Uterus (tissue), 4 donors: ENCODE measurements around the gene PRR13. TPM values are rescaled to one million over a fixed set of nuclear protein-coding genes. Genes with fewer than 3 reads are reported as not detected.
"Not testable (repeated sequence)": the region's sequence is repeated elsewhere in the genome, so short reads cannot be mapped to it uniquely, and the experiment has no call there.

Experiments
- DNase-seq, 2 donors: peaks; one replicate each; pipeline ENCODE4 v3.0.0-alpha.2; 2019 to 2020
- H3K27ac ChIP-seq, 2 donors: fragments of 200-600 bp; sonication (generic); 1 replicate in 1 of 2; 2 replicates in 1 of 2; pipeline ENCODE4 v1.5.1; 2016 to 2018
- H3K27me3 ChIP-seq, 2 donors: fragments of 200-600 bp; sonication (generic); one replicate each; pipeline ENCODE4 v1.5.1; 2018 to 2019; ENCODE audit warnings: control low read depth in 1 of 2
- H3K36me3 ChIP-seq, 2 donors: fragments of 200-600 bp; sonication (generic); one replicate each; pipeline ENCODE4 v1.5.1; 2019; ENCODE audit warnings: control low read depth in 1 of 2
- H3K4me1 ChIP-seq, 2 donors: fragments of 200-600 bp; sonication (generic); one replicate each; pipeline ENCODE4 v1.5.1; 2018 to 2019; ENCODE audit warnings: control low read depth in 1 of 2
- H3K4me3 ChIP-seq, 2 donors: fragments of 200-600 bp; sonication (generic); 1 replicate in 1 of 2; 2 replicates in 1 of 2; pipeline ENCODE4 v1.5.1; 2018 to 2019; ENCODE audit warnings: mild to moderate bottlenecking in 1 of 2
- H3K9me3 ChIP-seq, 2 donors: fragments of 200-600 bp; sonication (generic); one replicate each; pipeline ENCODE4 v1.5.1; 2019; ENCODE audit warnings: control low read depth in 1 of 2
- POLR2A ChIP-seq, 2 donors: fragments of 450-650 bp; IDR thresholded peaks; one replicate each; pipeline ENCODE4 v1.6.1; 2016; ENCODE audit warnings: antibody characterized with exemption in 2 of 2, mild to moderate bottlenecking in 1 of 2, moderate library complexity in 1 of 2
- intact Hi-C: fragments of 100-400 bp; cut with DNase I; formaldehyde crosslinking; loops from one replicate; pipeline ENCODE4 v1.15.1; 2023; ENCODE audit warnings: low total_unique reads
- total RNA-seq, 4 donors: library from RNA; depleted of rRNA in 3 of 4; stranded (reverse); fragments of >200 nt in 3 of 4; gene quantifications; one replicate each; pipeline versions ENCODE4 v1.1.0 to v1.2.4, GENCODE V29; 2014 to 2023
- TF ChIP-seq, protein P1 (sequence below), 4 experiments: fragments of 200-600 bp in 2 of 4; fragments of 450-650 bp in 2 of 4; sonication (generic) in 2 of 4; IDR thresholded peaks; one replicate each; pipeline ENCODE4 v1.5.1; 2016 to 2019; ENCODE audit warnings: antibody characterized with exemption in 4 of 4, mild to moderate bottlenecking in 2 of 4, moderate library complexity in 1 of 4
- donor health status: DM: yes; HTN: yes; CAD: no.

The PRR13 gene
- total RNA-seq, 4 donors from 2014 or later = 2.6 to 88.2 (median 20.1) TPM

- H3K36me3 ChIP-seq = no peaks in the 10 kb centered on the region
- no peaks in the 10 kb centered on the region for H3K27me3 ChIP-seq
- no peak overlapping the region for H3K4me3 ChIP-seq
- intact Hi-C loops = no loop called here
- H3K4me1 ChIP-seq = no peaks in the 10 kb centered on the region
- TF ChIP-seq POLR2A (IDR thresholded peaks at IDR 0.05) = no peak
- TF ChIP-seq, protein P1, sequence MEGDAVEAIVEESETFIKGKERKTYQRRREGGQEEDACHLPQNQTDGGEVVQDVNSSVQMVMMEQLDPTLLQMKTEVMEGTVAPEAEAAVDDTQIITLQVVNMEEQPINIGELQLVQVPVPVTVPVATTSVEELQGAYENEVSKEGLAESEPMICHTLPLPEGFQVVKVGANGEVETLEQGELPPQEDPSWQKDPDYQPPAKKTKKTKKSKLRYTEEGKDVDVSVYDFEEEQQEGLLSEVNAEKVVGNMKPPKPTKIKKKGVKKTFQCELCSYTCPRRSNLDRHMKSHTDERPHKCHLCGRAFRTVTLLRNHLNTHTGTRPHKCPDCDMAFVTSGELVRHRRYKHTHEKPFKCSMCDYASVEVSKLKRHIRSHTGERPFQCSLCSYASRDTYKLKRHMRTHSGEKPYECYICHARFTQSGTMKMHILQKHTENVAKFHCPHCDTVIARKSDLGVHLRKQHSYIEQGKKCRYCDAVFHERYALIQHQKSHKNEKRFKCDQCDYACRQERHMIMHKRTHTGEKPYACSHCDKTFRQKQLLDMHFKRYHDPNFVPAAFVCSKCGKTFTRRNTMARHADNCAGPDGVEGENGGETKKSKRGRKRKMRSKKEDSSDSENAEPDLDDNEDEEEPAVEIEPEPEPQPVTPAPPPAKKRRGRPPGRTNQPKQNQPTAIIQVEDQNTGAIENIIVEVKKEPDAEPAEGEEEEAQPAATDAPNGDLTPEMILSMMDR (IDR thresholded peaks at IDR 0.05) = no peak
- H3K27ac ChIP-seq = no peak overlapping the region
- DNase-seq = no peak
- no peaks in the 10 kb centered on the region for H3K9me3 ChIP-seq
Measured at GRCh38 chr12:53428741-53429140, 12.8 kb upstream of the PRR13 start.

DNA sequence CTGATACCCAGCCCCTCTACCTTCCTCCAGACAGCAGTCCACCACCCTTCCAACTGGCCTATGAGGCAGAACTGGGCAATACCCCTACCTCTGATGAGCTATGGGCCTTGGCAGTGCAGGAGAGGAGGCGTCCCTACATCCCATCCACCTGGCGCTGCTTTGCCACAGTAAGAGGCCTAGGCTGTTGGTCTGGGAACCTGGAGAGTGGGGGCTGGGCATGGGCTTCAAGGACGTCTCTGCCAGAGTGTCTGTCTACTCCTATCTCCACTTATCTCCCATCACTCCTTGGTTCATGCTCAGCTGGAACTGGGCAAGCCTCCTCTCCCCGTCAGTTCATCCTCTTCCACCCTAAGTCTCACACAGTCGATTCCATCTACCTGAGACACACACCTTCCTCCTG is 11.4 kb upstream of the PRR13 start:
- no peaks in the 10 kb centered on the region for H3K36me3 ChIP-seq
- TF ChIP-seq, protein P1 (IDR thresholded peaks at IDR 0.05) = no peak
- TF ChIP-seq POLR2A (IDR thresholded peaks at IDR 0.05) = no peak
- DNase-seq = no peak

GRCh38 chr12:53431187-53431586 is 10.3 kb upstream of the PRR13 start:
- Histone ChIP-seq H3K27ac (no peak overlapping the region), H3K9me3 (no peaks in the 10 kb centered on the region), H3K36me3 (no peaks in the 10 kb centered on the region), H3K27me3 (no peaks in the 10 kb centered on the region), H3K4me1 (no peaks in the 10 kb centered on the region), H3K4me3 (no peak overlapping the region)
- TF ChIP-seq, protein P1 (IDR thresholded peaks at IDR 0.05) = no peak
- TF ChIP-seq POLR2A (IDR thresholded peaks at IDR 0.05) = no peak
- intact Hi-C loops = no loop called here
- DNase-seq = no peak

More for the DNA sequence above, 11.4 kb upstream of the PRR13 start:
- Histone ChIP-seq H3K4me3 (no peak overlapping the region), H3K27ac (no peak overlapping the region), H3K27me3 (no peaks in the 10 kb centered on the region), H3K4me1 (no peaks in the 10 kb centered on the region), H3K9me3 (no peaks in the 10 kb centered on the region)
- intact Hi-C loops = no loop called here

DNA sequence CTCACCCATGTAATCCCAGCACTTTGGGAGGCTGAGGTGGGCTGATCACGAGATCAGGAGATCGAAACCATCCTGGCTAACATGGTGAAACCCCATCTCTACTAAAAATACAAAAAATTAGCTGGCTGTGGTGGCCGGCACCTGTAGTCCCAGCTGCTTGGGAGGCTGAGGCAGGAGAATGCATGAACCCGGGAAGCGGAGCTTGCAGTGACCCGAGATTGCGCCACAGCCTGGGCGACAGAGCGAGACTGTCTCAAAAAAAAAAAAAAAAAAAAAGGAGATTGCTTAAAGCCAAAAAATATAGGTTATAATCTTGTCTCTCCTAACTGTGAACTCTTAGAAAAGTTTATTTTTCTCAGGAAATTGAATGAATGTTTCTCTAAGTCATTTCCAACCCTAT is 6.2 kb upstream of the PRR13 start:
- H3K4me3 ChIP-seq, intact Hi-C loops, H3K36me3 ChIP-seq, H3K27me3 ChIP-seq, DNase-seq, H3K9me3 ChIP-seq, H3K4me1 ChIP-seq, H3K27ac ChIP-seq: not testable (repeated sequence)

GRCh38 chr12:53439582-53439981 is 2.0 kb upstream of the PRR13 start:
- H3K27me3 ChIP-seq, DNase-seq, intact Hi-C loops, H3K27ac ChIP-seq, H3K36me3 ChIP-seq, H3K4me3 ChIP-seq, H3K4me1 ChIP-seq, H3K9me3 ChIP-seq: not testable (repeated sequence)

GRCh38 chr12:53443955-53444354 is 2.4 kb downstream of the PRR13 start:
- H3K27ac ChIP-seq = no peak overlapping the region
- no peak for DNase-seq
- H3K4me1 ChIP-seq = peaks cover 0 to 6% of the 10 kb centered on the region in 2 donors
- H3K27me3 ChIP-seq = no peaks in the 10 kb centered on the region
- no peaks in the 10 kb centered on the region for H3K9me3 ChIP-seq
- H3K4me3 ChIP-seq = no peak overlapping the region
- TF ChIP-seq, protein P1 (IDR thresholded peaks at IDR 0.05) = no peak
- TF ChIP-seq POLR2A (IDR thresholded peaks at IDR 0.05) = no peak
- H3K36me3 ChIP-seq = no peaks in the 10 kb centered on the region
- intact Hi-C loops = no loop called here

DNA sequence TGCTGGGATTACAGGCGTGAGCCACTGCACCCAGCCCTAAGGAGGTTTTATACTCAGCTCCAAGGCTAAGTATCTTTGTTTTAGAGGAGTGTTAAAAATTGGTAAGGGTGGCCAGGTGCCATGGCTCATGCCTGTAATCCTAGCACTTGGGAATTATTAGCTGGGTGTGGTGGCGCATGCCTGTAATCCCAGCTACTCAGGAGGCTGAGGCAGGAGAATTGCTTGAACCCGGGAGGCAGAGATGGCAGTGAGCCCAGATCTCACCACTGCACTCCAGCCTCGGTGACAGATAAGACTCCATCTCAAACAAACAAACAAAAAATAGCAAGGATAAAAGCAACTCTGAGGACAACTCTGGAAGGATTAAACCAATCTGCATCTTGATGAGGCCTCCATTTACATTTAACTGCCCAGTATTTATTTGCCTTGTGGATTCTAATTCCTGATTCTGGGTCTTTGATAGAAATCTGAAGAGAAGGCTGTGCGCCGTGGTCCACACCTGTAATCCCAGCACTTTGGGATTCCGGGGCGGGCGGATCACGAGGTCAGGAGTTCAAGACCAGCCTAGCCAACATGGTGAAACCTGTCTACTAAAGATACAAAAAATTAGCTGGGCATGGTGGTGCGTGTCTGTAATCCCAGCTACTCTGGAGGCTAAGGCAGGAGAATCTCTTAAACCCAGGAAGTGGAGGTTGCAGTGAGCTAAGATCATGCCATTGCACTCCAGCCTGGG is 3.2 kb downstream of the PRR13 start:
- H3K27ac ChIP-seq, H3K36me3 ChIP-seq, H3K4me1 ChIP-seq, H3K27me3 ChIP-seq, DNase-seq, intact Hi-C loops, H3K4me3 ChIP-seq, H3K9me3 ChIP-seq: not testable (repeated sequence)
